HG02763 (cell line): ENCODE data around the gene FARS2.

Experiments
- ATAC-seq: cut with Tn5 transposase; IDR thresholded peaks from one replicate; pipeline ENCODE4 v1.9.1; 2021; ENCODE audit warnings: mild to moderate bottlenecking, moderate library complexity; ENCODE audit not compliant: unreplicated experiment

FARS2 gene

DNA sequence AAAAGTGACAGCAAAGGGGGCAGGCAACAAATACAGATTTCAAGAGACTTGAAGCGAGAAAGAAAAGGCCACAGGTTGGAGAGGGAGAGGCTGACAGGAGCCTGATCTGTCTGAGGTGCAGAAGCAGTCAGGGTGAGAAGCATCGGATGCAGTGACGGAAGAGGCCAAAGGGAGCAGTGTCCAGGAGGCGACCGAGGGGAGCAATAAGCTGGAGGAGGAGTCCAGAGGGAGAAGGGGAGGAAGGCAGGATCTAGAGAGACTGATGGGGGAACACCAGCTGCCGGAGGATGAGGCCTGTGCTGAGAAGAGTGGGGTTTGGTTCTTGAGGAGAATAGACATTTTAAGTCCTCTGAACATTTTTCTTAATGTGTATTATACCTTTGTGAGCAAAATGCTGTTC is 23.8 kb downstream of the FARS2 start:
- no peak for ATAC-seq

DNA sequence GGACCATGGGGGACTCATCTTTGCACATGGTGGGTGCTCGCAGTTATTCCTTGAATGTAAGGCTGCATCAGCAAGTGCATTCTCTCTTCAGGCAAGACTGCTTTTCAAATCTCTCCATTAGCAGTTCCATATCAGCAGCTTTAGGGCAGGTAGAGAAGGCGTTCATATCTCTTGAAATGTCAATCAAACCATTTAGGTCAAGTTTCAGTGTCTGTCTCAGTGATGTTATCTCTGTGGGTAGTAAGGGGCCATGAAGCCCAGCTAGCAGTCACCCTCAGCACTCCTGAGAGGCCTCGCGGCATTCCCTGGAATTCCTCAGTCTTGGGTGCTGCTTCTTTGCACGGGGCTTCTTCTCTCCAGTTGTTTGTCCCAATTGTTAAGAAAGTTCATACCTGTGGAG is 24.2 kb downstream of the FARS2 start:
- ATAC-seq, result no peak

DNA sequence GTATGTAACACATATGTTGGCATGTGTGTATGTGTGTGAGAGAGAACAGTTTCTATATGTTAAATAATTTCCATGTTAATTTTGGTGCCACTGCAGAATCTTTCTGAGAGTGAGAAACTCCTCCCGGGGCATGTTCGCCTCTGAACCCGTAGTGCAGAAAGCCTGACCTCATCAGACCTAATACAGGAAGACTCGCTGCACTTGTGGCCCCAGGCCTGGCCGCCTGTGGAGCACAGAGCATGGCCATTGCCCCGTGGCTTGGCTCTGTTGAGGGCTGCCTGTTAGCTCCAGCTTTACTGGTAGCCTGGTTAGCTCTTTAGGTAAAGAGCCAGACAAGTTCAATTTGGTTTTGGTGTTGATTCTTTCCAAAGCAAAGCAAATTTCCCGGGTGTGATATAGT is 25.5 kb downstream of the FARS2 start:
- no peak for ATAC-seq

DNA sequence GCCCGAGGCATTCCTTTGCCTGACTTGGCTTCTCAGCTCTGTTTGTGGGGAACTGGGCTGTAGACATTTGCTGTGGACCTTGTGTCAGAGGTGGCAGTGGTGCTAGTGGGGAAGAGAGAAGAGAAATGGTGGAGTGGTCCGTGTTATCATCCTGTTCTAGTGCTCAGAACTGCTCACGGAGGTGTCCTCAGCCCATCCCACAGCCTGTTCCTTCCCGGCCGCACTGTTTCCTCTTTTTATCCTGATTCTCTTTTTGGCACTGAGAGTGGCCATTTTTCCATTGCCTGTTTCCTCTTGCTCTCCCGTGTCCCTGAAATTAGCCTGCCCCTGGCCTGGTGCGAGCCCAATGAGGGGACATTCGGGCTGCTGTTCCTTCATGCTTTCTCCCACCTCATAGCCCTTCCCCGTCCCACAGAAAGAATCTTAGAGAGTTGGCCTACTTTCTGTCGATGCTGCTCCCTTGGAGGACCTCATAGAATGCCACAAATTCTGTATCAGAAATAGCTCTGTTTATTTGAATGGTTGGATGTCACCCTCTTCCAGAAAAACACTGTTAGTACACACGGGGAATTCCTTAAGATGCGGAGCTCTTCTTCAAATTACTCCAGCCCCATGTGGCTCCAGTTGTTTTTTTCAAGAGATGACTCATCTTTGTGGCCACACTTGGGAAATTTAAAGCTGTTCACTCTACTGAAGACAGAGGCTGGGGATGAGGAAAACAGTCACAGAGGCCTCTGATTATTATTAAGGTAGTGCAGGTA is 26.1 kb downstream of the FARS2 start:
- ATAC-seq, result no peak

GRCh38 chr6:5287966-5288297 is 26.6 kb downstream of the FARS2 start:
- ATAC-seq, result no peak

DNA sequence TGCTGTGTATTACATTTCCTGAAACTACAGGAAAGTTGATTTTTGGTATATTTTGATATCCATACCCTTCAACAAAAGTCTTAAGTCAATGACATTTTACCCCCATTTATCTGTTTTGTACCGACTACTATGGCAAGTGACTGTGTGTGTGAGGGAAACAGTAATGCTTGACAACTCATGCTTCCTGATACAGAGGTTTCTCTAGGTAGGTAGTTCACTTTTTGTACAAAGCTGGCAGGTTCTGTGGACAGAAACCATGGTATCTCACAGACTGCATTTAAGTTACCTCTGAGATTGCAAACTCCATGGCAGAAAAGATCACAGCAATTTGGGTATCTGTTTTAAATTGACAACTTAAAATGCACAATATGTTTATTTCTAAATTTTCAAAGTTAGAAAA is 28.8 kb downstream of the FARS2 start:
- ATAC-seq, result no peak

GRCh38 chr6:5290500-5290899 is 29.2 kb downstream of the FARS2 start:
- no peak for ATAC-seq

GRCh38 chr6:5292154-5292553 is 30.8 kb downstream of the FARS2 start:
- no peak for ATAC-seq

GRCh38 chr6:5293692-5294091 is 32.4 kb downstream of the FARS2 start:
- ATAC-seq, result no peak

DNA sequence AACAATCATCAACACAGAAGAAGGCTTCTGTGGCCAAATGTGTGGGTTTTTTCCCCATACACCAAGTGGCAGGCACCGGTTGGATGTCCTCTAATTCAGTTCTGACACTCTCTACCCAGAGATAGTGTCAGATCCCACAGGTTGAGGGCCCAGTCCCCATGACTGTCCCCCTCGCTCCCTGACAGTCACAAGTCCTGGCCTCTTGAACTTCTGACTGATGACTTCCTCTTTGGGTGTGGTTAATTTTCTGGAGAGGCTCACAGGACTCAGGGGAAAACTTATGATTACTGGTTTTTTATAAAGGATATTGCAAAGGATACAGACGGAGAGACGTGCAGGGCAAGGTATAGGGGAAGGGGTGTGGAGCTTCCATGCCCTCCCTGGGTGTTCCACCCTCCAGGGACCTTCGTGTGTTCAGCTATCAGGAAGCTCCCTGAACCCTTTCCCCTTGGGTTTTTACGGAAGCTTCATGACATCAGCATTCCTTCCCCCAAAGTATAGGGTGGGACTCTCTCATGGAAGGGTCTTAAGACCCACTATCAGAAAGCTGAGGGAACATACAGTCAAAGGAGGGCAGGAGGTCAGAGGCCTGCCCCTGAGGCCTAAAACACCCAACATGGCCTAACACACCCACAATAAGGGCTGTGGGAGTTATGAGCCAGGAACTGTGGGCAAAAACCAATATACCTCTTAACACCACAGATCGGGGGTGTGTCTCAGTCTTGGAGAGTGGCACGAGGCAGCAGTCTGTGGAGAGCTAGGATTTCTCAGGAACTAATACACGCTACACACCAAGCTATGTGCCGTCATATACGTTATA is 33.3 kb downstream of the FARS2 start:
- ATAC-seq, result no peak

- no peak for ATAC-seq
Measured at GRCh38 chr6:5295623-5296022, 34.3 kb downstream of the FARS2 start.

GRCh38 chr6:5300206-5300764 is 39.0 kb downstream of the FARS2 start:
- ATAC-seq, result no peak

- ATAC-seq, result peak; percentile 77
Measured at GRCh38 chr6:5302220-5302946, 41.1 kb downstream of the FARS2 start.

DNA sequence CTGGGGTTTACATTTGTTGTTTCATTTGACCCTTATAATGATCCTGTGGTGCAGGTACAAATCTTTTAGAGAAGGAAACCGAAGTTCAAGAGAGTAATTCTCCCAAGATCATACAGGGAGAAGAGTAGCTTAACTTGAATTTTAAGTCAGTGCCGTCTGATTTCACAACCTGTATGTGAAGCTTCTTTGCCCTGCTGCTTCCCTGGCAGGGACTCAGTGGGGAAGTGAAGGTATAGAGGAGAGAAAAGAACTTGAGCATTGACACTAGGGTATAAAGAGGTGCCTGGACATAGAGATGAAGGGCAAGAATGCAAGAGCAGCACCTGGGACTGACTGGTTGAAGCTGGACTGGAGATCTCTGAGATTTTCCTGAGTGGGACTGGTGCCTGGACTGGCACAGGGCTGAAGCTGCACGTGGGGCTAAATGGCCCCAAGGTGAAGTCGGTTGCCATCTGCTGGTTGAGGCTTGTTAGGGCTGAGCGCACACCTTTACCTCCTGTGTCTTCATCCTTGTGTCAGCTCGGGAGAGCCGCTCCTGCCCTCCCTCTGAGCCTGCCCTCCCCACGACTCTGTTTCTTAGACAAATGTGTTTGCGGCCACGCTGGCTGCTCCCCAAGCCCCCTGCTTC is 41.8 kb downstream of the FARS2 start:
- peak; percentile 77 for ATAC-seq

DNA sequence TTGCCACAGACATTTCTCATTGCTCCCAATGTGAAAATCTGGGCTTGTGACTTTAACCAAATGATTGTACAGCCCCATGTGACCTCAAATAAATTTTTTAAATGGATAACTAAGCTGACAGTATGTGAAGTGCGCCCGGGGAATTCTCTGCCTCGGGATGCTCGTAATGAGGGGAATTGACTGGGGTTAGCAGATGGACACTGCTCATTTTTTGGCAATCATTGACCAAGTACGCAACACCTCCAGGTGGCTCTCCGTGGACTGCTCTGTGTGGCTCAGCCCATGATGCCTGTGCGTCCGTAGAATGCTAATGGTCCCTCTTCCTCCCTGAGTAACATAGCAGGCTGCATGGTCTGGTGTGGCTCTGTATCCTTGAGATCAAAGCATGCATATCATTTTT is 42.4 kb downstream of the FARS2 start:
- ATAC-seq, result no peak

- ATAC-seq, result no peak
Measured at GRCh38 chr6:5305968-5306626, 44.8 kb downstream of the FARS2 start.

GRCh38 chr6:5307058-5307457 is 45.7 kb downstream of the FARS2 start:
- ATAC-seq, result no peak

- no peak for ATAC-seq
Measured at GRCh38 chr6:5308066-5308465, 46.8 kb downstream of the FARS2 start.

- ATAC-seq, result no peak
Measured at GRCh38 chr6:5314191-5314865, 53.0 kb downstream of the FARS2 start.

DNA sequence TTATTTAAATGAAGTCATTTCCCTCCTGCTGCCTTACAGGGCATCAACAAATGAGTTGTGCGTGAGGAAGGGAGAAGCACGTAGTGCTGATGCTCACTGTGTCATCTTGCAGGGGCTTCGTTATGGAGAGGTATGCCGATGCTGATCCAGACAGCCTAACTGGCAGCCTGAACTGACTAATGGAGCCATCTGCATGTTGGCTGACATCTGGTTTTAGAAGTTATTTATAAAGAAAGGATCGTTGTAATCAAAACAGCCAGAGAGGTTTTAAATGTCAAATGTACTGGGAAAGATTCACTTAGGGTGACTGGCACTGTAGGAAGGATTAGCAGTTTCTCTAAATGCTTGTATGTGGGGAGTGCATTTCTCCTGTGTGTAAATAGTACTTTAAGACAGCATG is 54.6 kb downstream of the FARS2 start:
- no peak for ATAC-seq
